DMS 273 treated with DMSO at 0.1 percent for 48 hours (cell line): Measurements from ENCODE around the gene HOXB1.

Experiments used
- DNase-seq: peaks from one replicate; lab custom pipeline; 2025; lab: John Stamatoyannopoulos, UW

The HOXB1 gene

GRCh38 chr17:48554412-48555257 is 23.8 kb upstream of the HOXB1 start:
- DNase-seq: no peak

GRCh38 chr17:48553826-48554225 is 23.0 kb upstream of the HOXB1 start:
- no peak for DNase-seq

GRCh38 chr17:48553190-48553547 is 22.4 kb upstream of the HOXB1 start:
- DNase-seq: no peak

- DNase-seq: no peak
Measured at GRCh38 chr17:48552466-48553189, 21.8 kb upstream of the HOXB1 start.

GRCh38 chr17:48551596-48552465 is 21.0 kb upstream of the HOXB1 start:
- DNase-seq: no peak

GRCh38 chr17:48551214-48551555 is 20.4 kb upstream of the HOXB1 start:
- DNase-seq: no peak

GRCh38 chr17:48550502-48551213 is 19.8 kb upstream of the HOXB1 start:
- DNase-seq: no peak

GRCh38 chr17:48549914-48550501 is 19.2 kb upstream of the HOXB1 start:
- no peak for DNase-seq

GRCh38 chr17:48549281-48549630 is 18.4 kb upstream of the HOXB1 start:
- no peak for DNase-seq

- DNase-seq: no peak
Measured at GRCh38 chr17:48548523-48549280, 17.9 kb upstream of the HOXB1 start.

- DNase-seq: no peak
Measured at GRCh38 chr17:48547808-48548522, 17.2 kb upstream of the HOXB1 start.

GRCh38 chr17:48546924-48547807 is 16.4 kb upstream of the HOXB1 start:
- DNase-seq: no peak

- DNase-seq: no peak
Measured at GRCh38 chr17:48546137-48546923, 15.5 kb upstream of the HOXB1 start.

- no peak for DNase-seq
Measured at GRCh38 chr17:48545539-48545938, 14.7 kb upstream of the HOXB1 start.

- no peak for DNase-seq
Measured at GRCh38 chr17:48545022-48545375, 14.2 kb upstream of the HOXB1 start, which contains the start of gene HOXB2. HOXB2 (minus strand) TSS chr17:48545109; CDS start chr17:48544911, 198 bp downstream.

- no peak for DNase-seq
Measured at GRCh38 chr17:48544349-48545021, 13.7 kb upstream of the HOXB1 start.

GRCh38 chr17:48543854-48544348 is 13.1 kb upstream of the HOXB1 start:
- DNase-seq: no peak
